ENCODE data around the gene CDPF1. TPM values are rescaled to one million over a fixed set of nuclear protein-coding genes. Genes with fewer than 3 reads are reported as not detected.

Gene CDPF1
- 9.0 TPM for total RNA-seq

GRCh38 chr22:46250035-46250782 lies at the start of gene CDPF1:
TSS of gene CDPF1 (minus strand) at chr22:46250293. CDS start at chr22:46248284, 2,009 bp downstream.
- FAIRE-seq (no peak), DNase-seq (ENCODE audit: low spot score in 2 of 2) (peak; percentile 93 to 95)

- no peak for FAIRE-seq
These were observed 49.0 kb upstream of the CDPF1 start for GRCh38 chr22:46299101-46299500.

GRCh38 chr22:46297151-46297812 lies 47.2 kb upstream of the CDPF1 start:
- DNase-seq (ENCODE audit: low spot score in 2 of 2) (no peak), FAIRE-seq (no peak)

More at GRCh38 chr22:46299101-46299500, 49.0 kb upstream of the CDPF1 start:
- DNase-seq (ENCODE audit: low spot score in 2 of 2) = no peak

- DNase-seq (ENCODE audit: low spot score in 2 of 2) (peak; percentile 97 to 99), FAIRE-seq (peak; percentile 54)
These were observed 46.4 kb upstream of the CDPF1 start, which contains the start of gene GTSE1 for GRCh38 chr22:46296257-46297150. TSS of gene GTSE1 (plus strand) at chr22:46296870. CDS start at chr22:46297401, 531 bp downstream.

GRCh38 chr22:46295277-46295971 lies 45.3 kb upstream of the CDPF1 start:
- FAIRE-seq = no peak
- DNase-seq (ENCODE audit: low spot score in 2 of 2) = no peak

GRCh38 chr22:46294784-46295183 lies 44.7 kb upstream of the CDPF1 start:
- FAIRE-seq (no peak), DNase-seq (ENCODE audit: low spot score in 2 of 2) (no peak)

- DNase-seq (ENCODE audit: low spot score in 2 of 2) (peak; percentile 57 to 64), FAIRE-seq (no peak)
These were observed 43.6 kb upstream of the CDPF1 start for GRCh38 chr22:46293577-46294260.

- DNase-seq (ENCODE audit: low spot score in 2 of 2) = no peak
- no peak for FAIRE-seq
These were observed 42.6 kb upstream of the CDPF1 start for GRCh38 chr22:46292732-46293131.

- FAIRE-seq (no peak), DNase-seq (ENCODE audit: low spot score in 2 of 2) (no peak)
These were observed 42.1 kb upstream of the CDPF1 start for GRCh38 chr22:46292173-46292572.

- FAIRE-seq = no peak
- no peak for DNase-seq (ENCODE audit: low spot score in 2 of 2)
These were observed 41.0 kb upstream of the CDPF1 start for GRCh38 chr22:46290843-46291785.

GRCh38 chr22:46290121-46290842 lies 40.2 kb upstream of the CDPF1 start:
- DNase-seq (ENCODE audit: low spot score in 2 of 2) (no peak), FAIRE-seq (no peak)

- DNase-seq (ENCODE audit: low spot score in 2 of 2) = no peak
- no peak for FAIRE-seq
These were observed 39.3 kb upstream of the CDPF1 start for GRCh38 chr22:46289244-46289891.

- no peak for FAIRE-seq
- no peak for DNase-seq (ENCODE audit: low spot score in 2 of 2)
These were observed 38.8 kb upstream of the CDPF1 start for GRCh38 chr22:46288846-46289243.

GRCh38 chr22:46287873-46288751 lies 38.0 kb upstream of the CDPF1 start:
- DNase-seq (ENCODE audit: low spot score in 2 of 2) (peak in 1 of 2 donors; percentile 24), FAIRE-seq (no peak)

- FAIRE-seq (no peak), DNase-seq (ENCODE audit: low spot score in 2 of 2) (no peak)
These were observed 37.1 kb upstream of the CDPF1 start for GRCh38 chr22:46286941-46287872.

All from frontal cortex (tissue), 4 donors.